Naive B cell (primary cell): ENCODE results near the gene SNX25. TPM values are rescaled to one million over a fixed set of nuclear protein-coding genes. Genes with fewer than 3 reads are reported as not detected.
A peak's percentile ranks its signal among the peaks of the same experiment; 100 is the strongest.
"Not testable (repeated sequence)": the region's sequence is repeated elsewhere in the genome, so short reads cannot be mapped to it uniquely, and the experiment has no call there.

Experiments
- ATAC-seq, 2 donors: fragments of 150-1000 bp; cut with Tn5 transposase; 2 replicates each; pipeline ENCODE4 v1.10.0; 2021; ENCODE audit warnings: low read depth in 2 of 2, mild to moderate bottlenecking in 2 of 2, moderate library complexity in 2 of 2
- DNase-seq: peaks from one replicate; pipeline ENCODE4 v3.0.0; 2022
- H3K27ac Mint-ChIP-seq, 6 donors: one replicate each; pipeline ENCODE4 v1.8.0; 2020 to 2022; ENCODE audit warnings: mild to moderate bottlenecking in 6 of 6, mixed read lengths in 6 of 6, moderate library complexity in 5 of 6, inconsistent platforms in 2 of 6
- H3K27me3 Mint-ChIP-seq, 3 donors: one replicate each; pipeline ENCODE4 v1.8.0; 2021 to 2022; ENCODE audit warnings: mixed read lengths in 3 of 3, mild to moderate bottlenecking in 1 of 3
- H3K36me3 Mint-ChIP-seq, 2 donors: one replicate each; pipeline ENCODE4 v1.8.0; 2020 to 2022; ENCODE audit warnings: mixed read lengths in 2 of 2, inconsistent platforms in 1 of 2, mild to moderate bottlenecking in 1 of 2
- H3K4me1 Mint-ChIP-seq, 3 donors: one replicate each; pipeline ENCODE4 v1.8.0; 2020 to 2022; ENCODE audit warnings: mixed read lengths in 3 of 3, inconsistent platforms in 1 of 3, mild to moderate bottlenecking in 1 of 3, moderate library complexity in 1 of 3
- H3K4me3 Mint-ChIP-seq, 8 donors: one replicate each; pipeline ENCODE4 v1.8.0; 2020 to 2022; ENCODE audit warnings: mild to moderate bottlenecking in 8 of 8, mixed read lengths in 8 of 8, moderate library complexity in 8 of 8, inconsistent platforms in 2 of 8
- H3K9me3 Mint-ChIP-seq, 7 donors: one replicate each; pipeline ENCODE4 v1.8.0; 2020 to 2022; ENCODE audit warnings: mixed read lengths in 7 of 7, mild to moderate bottlenecking in 5 of 7, inconsistent platforms in 2 of 7, moderate library complexity in 1 of 7
- polyA plus RNA-seq, 6 donors: library from polyadenylated mRNA; unstranded; fragments of 300-500 nt; fragmentation: Illumina TruSeq; gene quantifications; one replicate each; pipeline ENCODE4 v1.2.3, GENCODE V29; 2021; ENCODE audit warnings: low read depth in 6 of 6

SNX25 gene
- polyA plus RNA-seq, 6 donors from 2014 or later: 10.8 to 28.1 (median 16.8) TPM

DNA sequence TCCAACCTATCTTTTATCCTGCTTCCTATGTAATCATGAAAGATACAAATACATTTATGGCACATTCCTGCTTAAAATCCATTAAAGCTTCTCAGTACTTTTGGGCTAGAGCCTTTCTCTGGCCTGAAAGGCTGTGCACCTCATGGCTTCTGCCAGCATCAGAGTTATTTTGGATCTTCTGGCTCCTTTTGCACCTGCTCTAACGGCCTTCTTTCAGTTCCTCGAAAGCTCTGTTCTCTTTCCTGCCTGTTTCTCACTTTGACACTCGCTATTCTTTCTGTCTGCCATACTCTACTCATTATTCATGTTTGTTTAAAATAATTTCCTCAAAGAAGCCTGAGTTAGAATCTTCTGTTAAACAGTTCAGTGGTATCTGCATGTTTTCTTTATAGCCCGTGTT, 100.4 kb downstream of the SNX25 start:
- peak; percentile 11 for DNase-seq
- Mint-ChIP-seq H3K27me3 (no peaks in the 10 kb centered on the region), H3K9me3 (no peaks in the 10 kb centered on the region), H3K36me3 (peaks cover 21 to 26% of the 10 kb centered on the region in 2 donors), H3K27ac (peak overlapping the region in 3 of 6 donors; percentile 37 to 88 (median 44)), H3K4me1 (peaks cover 30 to 35% (median 33%) of the 10 kb centered on the region in 3 donors), H3K4me3 (peak overlapping the region in 2 of 8 donors; percentile 1 to 42)
- ATAC-seq: peak; percentile 68 to 72

- H3K36me3 Mint-ChIP-seq: peaks cover 26 to 36% of the 10 kb centered on the region in 2 donors
Measured at GRCh38 chr4:185311113-185311888, 101.9 kb downstream of the SNX25 start.

DNA sequence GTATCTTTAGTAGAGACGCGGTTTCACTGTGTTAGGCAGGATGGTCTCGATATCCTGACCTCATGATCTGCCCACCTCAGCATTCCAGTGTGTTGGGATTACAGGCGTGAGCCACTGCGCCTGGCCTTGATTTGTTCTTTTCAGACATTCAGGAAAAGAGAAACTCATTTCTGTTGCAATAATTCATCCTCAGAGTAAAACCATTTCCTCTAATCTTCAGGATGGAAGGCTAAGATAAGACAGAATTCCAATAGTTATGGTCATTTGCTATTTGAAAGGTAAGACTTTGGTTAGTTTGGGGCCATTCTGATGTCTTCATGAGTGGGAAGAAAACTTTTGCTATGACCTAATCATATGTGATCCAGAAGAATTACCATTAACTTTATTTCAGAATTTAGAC, 103.3 kb downstream of the SNX25 start:
- Mint-ChIP-seq H3K36me3 (peaks cover 38 to 50% of the 10 kb centered on the region in 2 donors), H3K9me3 (peaks cover 0 to 3% (median 0%) of the 10 kb centered on the region in 7 donors), H3K27ac (peak overlapping the region in 2 of 6 donors; percentile 12), H3K27me3 (no peaks in the 10 kb centered on the region), H3K4me3 (no peak overlapping the region), H3K4me1 (peaks cover 26 to 30% (median 30%) of the 10 kb centered on the region in 3 donors)
- DNase-seq: no peak
- no peak for ATAC-seq

More at GRCh38 chr4:185311113-185311888, 101.9 kb downstream of the SNX25 start:
- DNase-seq (no peak), ATAC-seq (no peak)
- peak overlapping the region; percentile 1 to 81 (median 22) for H3K27ac Mint-ChIP-seq
- no peaks in the 10 kb centered on the region for H3K9me3 Mint-ChIP-seq
- H3K4me3 Mint-ChIP-seq: peak overlapping the region in 2 of 8 donors; percentile 14 to 34
- H3K27me3 Mint-ChIP-seq: no peaks in the 10 kb centered on the region
- H3K4me1 Mint-ChIP-seq: peaks cover 26 to 30% (median 30%) of the 10 kb centered on the region in 3 donors

GRCh38 chr4:185317462-185317861, 108.1 kb downstream of the SNX25 start:
- H3K4me3 Mint-ChIP-seq, H3K27me3 Mint-ChIP-seq, ATAC-seq, H3K4me1 Mint-ChIP-seq, DNase-seq, H3K9me3 Mint-ChIP-seq, H3K27ac Mint-ChIP-seq: not testable (repeated sequence)
- peaks cover 38 to 51% of the 10 kb centered on the region in 2 donors for H3K36me3 Mint-ChIP-seq

DNA sequence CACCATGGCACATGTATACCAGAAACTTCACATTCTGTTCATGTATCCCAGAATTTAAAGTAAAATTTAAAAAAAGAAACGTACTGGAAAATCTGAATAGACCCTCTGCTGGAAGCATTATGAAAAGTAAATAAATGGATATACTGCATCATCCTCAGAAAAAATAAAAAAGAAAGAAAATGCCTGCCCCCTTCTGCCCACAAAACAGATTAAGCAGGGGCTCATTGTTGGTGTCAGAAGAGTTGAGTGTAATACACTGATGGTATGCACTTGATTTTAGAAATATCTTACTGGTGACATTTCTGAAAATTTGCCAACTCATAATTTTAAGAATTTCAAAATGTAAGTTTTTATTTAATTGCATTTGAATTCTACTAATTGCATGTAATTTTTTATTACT, 108.5 kb downstream of the SNX25 start:
- no peak overlapping the region for H3K27ac Mint-ChIP-seq
- no peaks in the 10 kb centered on the region for H3K27me3 Mint-ChIP-seq
- H3K9me3 Mint-ChIP-seq: peaks cover 0 to 3% (median 0%) of the 10 kb centered on the region in 7 donors
- H3K36me3 Mint-ChIP-seq: peaks cover 34 to 51% of the 10 kb centered on the region in 2 donors
- no peak overlapping the region for H3K4me3 Mint-ChIP-seq
- DNase-seq (no peak), ATAC-seq (no peak)
- H3K4me1 Mint-ChIP-seq: peaks cover 0 to 3% (median 0%) of the 10 kb centered on the region in 3 donors

GRCh38 chr4:185318679-185319078, 109.3 kb downstream of the SNX25 start:
- no peak for ATAC-seq
- DNase-seq: no peak
- peak overlapping the region in 1 of 6 donors; percentile 49 for H3K27ac Mint-ChIP-seq
- no peaks in the 10 kb centered on the region for H3K27me3 Mint-ChIP-seq
- peaks cover 0 to 3% (median 0%) of the 10 kb centered on the region in 3 donors for H3K4me1 Mint-ChIP-seq
- no peak overlapping the region for H3K4me3 Mint-ChIP-seq
- H3K9me3 Mint-ChIP-seq: peaks cover 0 to 3% (median 0%) of the 10 kb centered on the region in 7 donors
- peaks cover 28 to 46% of the 10 kb centered on the region in 2 donors for H3K36me3 Mint-ChIP-seq

- H3K4me3 Mint-ChIP-seq: no peak overlapping the region
- H3K27ac Mint-ChIP-seq: peak overlapping the region in 1 of 6 donors; percentile 33
- peaks cover 20 to 28% of the 10 kb centered on the region in 2 donors for H3K36me3 Mint-ChIP-seq
- peaks cover 0 to 3% (median 0%) of the 10 kb centered on the region in 7 donors for H3K9me3 Mint-ChIP-seq
- H3K27me3 Mint-ChIP-seq: no peaks in the 10 kb centered on the region
- peaks cover 0 to 3% (median 0%) of the 10 kb centered on the region in 3 donors for H3K4me1 Mint-ChIP-seq
- ATAC-seq (no peak), DNase-seq (no peak)
Measured at GRCh38 chr4:185322803-185323202, 113.4 kb downstream of the SNX25 start.

GRCh38 chr4:185323606-185324005, 114.2 kb downstream of the SNX25 start:
- ATAC-seq: no peak
- Mint-ChIP-seq H3K4me3 (no peak overlapping the region), H3K27ac (peak overlapping the region in 1 of 6 donors; percentile 15)

DNA sequence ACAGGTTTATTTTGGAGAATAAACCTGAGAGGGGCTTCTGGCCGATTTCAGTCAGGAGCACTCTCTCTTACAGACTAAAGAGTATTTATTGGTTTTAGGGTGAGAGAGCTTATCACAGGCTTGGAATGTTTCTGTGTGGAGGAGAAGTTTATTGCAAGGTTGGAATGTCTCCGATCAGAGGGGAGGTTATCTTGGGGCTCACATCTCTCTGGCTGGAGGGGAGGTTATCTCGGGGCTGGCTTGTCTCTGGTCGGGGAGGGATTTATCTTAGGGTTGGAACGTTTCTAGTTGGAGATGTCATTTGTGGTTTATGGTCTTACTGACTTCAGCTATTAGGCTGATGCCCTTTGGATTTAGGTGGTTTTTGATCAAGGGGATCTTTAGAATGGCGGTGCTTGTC, 115.0 kb downstream of the SNX25 start:
- not testable (repeated sequence) for H3K27me3 Mint-ChIP-seq, ATAC-seq, H3K4me1 Mint-ChIP-seq, DNase-seq, H3K9me3 Mint-ChIP-seq
- Mint-ChIP-seq H3K36me3 (peaks cover 30 to 35% of the 10 kb centered on the region in 2 donors), H3K27ac (peak overlapping the region in 4 of 6 donors; percentile 15 to 80 (median 56)), H3K4me3 (peak overlapping the region in 2 of 8 donors; percentile 30 to 51)

More at GRCh38 chr4:185323606-185324005, 114.2 kb downstream of the SNX25 start:
- Mint-ChIP-seq H3K27me3 (no peaks in the 10 kb centered on the region), H3K36me3 (peaks cover 25 to 27% of the 10 kb centered on the region in 2 donors), H3K9me3 (peaks cover 0 to 3% (median 0%) of the 10 kb centered on the region in 7 donors), H3K4me1 (peaks cover 1 to 3% (median 3%) of the 10 kb centered on the region in 3 donors)
- DNase-seq: no peak

DNA sequence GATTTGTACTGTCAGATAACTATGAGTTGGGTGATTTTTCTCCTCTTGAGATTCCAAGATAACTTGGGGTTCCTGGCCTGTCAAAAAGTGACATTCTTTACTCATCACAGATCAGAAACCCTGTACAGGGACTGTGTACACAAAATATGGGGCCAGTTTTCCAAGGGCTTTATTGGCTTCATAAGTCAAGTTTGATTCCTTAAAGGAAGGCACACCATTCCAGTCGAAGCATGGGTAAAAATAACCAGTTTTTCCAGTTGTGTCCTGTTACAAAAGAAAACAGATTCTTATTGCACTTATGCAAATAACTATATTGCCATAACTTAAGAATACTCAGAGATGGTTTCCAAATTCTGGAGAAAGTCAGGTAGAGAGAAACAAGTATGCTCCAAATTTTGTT, 116.3 kb downstream of the SNX25 start:
- H3K9me3 Mint-ChIP-seq, H3K27me3 Mint-ChIP-seq, H3K4me3 Mint-ChIP-seq, DNase-seq, ATAC-seq, H3K4me1 Mint-ChIP-seq: not testable (repeated sequence)
- Mint-ChIP-seq H3K36me3 (peaks cover 30 to 37% of the 10 kb centered on the region in 2 donors), H3K27ac (peak overlapping the region in 1 of 6 donors; percentile 24)

DNA sequence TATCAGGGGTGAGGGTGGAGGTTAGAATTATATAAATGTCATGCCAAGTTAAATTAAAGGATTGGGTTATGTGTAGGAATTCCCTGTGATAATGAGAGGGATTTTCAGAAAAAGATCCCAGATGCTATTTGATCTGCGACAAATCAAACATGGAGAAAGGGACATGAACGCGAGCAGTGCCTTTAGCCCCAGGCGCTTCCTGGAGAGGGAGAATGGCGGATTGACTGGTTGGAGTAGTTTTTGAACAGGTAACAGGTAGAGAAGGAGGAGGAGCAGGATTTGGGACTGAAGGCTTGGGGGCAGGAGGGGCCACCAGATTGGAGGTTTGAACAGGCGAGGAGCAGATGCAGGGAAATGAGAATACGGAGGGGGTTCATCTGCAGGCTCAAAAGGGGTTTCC, 119.2 kb downstream of the SNX25 start:
- H3K4me3 Mint-ChIP-seq: no peak overlapping the region
- H3K9me3 Mint-ChIP-seq: peaks cover 0 to 1% (median 0%) of the 10 kb centered on the region in 7 donors
- DNase-seq (no peak), ATAC-seq (no peak)
- H3K4me1 Mint-ChIP-seq: peaks cover 4 to 9% (median 7%) of the 10 kb centered on the region in 3 donors
- H3K36me3 Mint-ChIP-seq: peaks cover 36% of the 10 kb centered on the region in 2 donors
- no peaks in the 10 kb centered on the region for H3K27me3 Mint-ChIP-seq
- peak overlapping the region in 2 of 6 donors; percentile 29 to 38 for H3K27ac Mint-ChIP-seq

DNA sequence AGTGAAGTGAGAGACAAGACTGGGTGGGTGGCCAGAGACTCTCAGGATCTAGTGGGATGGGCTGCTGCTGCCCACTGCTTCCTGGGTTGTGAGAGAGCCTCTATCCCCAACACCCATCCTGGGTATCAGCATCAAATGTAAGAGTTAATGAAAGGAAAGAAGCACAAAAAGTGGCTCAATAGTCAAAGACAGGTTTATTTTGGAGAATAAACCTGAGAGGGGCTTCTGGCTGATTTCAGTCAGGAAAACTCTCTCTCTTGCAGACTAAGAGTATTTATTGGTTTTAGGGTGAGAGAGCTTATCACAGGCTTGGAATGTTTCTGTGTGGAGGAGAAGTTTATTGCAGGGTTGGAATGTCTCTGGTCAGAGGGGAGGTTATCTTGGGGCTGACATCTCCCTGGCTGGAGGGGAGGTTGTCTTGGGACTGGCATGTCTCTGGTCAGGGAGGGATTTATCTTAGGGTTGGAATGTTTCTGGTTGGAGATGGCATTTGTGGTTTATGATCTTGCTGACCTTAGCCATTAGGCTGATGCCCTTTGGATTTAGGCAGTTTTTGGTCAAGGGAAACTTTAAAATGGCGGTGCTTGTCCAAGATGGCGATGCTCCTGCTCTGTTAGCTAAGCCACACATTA, 120.6 kb downstream of the SNX25 start:
- not testable (repeated sequence) for H3K9me3 Mint-ChIP-seq, H3K4me1 Mint-ChIP-seq, ATAC-seq, DNase-seq, H3K4me3 Mint-ChIP-seq, H3K27me3 Mint-ChIP-seq
- Mint-ChIP-seq H3K36me3 (peaks cover 25% of the 10 kb centered on the region in 2 donors), H3K27ac (peak overlapping the region in 4 of 6 donors; percentile 39 to 81 (median 66))
